GM18507 (cell line): ENCODE measurements around the gene SLC38A1.
A peak's percentile ranks its signal among the peaks of the same experiment; 100 is the strongest.

ENCODE experiments used
- DNase-seq: peaks from one replicate; pipeline ENCODE4 v3.0.0; 2011; ENCODE audit warnings: low read depth; ENCODE audit not compliant: insufficient read length; ENCODE audit errors: extremely low spot score
- FAIRE-seq: peaks from 2 replicates; lab custom pipeline; 2011; peaks lifted over from hg19 to GRCh38; lab: Jason Lieb, UNC

The SLC38A1 gene

DNA sequence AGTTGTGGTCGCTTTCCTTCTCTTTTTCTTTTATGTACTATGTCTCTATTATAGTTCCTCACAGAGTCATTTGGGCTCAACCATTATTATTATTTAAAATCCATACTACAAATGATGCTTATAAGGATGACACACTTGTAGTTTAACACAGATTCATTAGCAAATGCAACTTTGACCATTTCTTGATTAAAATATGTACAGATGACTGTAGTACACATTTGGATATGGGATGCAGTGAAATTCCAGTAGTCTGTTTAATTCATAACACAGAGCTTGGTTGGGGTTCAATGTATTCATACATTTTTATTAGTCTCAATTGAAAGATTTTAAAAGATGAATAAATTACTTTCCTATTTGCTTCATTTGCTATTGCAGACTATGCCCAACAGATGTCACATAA, 30.0 kb downstream of the SLC38A1 start:
- FAIRE-seq: no peak
- DNase-seq: no peak

DNA sequence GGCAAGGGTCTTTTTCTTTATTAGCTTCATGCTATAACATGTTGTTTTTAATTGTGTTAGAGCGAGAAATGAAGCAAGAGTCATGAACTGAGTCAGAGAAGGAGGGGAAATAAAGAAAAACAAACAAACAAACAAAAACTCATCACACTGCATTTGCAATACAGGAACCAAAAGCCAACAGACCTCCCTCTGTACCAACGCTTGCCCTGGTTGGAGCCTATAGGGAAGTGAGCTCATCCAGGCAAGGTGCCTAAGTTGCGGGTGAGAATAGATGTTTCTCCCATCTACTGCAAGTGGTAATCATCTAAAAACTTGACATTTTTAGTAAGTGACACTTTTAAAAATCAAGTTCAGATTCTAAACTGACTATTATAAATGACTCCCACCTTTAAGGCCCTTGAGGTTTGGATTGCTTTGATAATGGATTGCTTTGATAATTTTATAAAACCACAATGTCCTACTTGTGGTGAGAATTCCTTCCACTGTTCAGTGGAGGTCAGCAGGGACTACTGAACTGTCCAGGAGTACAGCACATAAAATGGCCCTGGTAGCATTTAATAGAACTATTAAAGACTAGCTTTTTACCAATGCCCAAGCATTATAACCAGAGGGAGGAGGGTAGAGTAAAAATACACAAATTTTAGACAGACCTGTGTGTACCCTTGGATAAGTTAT, 31.3 kb downstream of the SLC38A1 start:
- FAIRE-seq (no peak), DNase-seq (no peak)

DNA sequence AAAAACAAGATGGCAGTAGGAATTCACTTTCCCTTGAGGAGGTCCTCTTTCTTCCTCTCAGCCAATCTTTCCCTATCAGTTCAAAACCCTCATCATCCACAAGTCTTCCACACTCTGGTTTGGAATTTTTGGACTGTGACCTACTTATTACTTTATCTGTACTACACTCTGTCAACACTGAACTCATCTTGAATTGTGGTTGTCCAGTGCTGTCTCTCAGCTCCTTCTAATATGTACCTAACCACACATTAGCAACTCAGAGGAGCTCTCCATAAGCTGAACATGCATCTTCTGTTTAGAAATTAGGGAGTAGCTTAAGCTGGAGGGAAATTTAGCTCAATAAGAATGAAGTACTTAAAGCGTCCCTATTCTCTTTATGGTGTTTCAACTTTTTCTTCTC, 34.8 kb downstream of the SLC38A1 start:
- DNase-seq (no peak), FAIRE-seq (no peak)

DNA sequence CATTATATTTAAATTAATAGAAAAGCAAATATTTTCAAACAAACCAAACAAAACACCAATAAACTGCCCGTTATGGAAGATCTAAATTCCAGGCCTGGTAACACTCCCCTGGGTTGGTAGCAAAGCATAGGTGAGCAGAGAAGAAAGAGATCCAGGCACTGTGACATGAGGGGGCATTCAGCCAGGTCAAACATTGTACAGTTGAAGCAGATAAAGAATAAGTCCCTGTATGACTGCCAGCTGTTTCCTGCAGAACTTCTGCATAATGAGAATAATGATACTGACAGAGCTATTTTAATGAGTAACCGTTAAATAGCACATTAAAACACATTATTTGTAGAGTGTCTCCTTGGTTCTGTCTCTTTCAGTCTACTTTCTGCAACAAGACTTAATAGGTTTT, 35.4 kb downstream of the SLC38A1 start:
- DNase-seq (no peak), FAIRE-seq (no peak)

DNA sequence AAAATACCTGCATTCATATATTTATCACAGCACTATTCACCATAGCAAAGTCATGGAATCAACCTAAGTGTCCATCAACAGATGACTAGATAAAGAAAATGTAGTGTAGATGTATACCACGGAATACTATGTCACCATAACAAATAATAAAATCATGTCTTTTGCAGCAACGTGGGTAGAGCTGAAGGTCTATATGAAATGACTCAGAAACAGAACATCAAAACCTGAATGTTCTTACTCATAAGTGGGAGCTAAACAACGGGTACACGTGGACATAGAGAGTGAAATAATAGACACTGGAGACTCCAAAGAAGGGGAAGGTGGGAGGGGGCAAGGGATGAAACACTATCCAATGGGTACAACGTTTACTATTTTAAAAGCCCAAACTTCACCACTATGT, 37.9 kb downstream of the SLC38A1 start:
- FAIRE-seq: no peak
- no peak for DNase-seq

DNA sequence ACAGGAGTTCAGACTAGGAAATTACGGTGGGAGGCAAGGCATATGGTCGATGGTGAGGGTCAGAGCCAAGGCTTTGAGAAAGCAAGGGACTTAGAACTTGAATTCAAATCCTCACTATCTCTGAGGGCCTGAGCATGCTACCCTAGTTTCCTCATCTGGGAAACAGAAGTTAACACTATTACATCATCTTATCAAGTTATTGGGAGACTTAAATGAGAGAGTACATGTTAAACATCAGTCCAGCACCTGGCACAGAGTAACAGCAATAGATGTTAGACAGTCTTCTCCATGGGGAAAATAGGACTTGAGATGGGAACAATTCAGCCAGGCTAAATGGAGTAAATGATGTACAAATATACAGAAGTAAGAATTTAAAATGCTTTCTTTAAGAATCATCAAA, 38.5 kb downstream of the SLC38A1 start:
- no peak for FAIRE-seq
- DNase-seq: no peak

DNA sequence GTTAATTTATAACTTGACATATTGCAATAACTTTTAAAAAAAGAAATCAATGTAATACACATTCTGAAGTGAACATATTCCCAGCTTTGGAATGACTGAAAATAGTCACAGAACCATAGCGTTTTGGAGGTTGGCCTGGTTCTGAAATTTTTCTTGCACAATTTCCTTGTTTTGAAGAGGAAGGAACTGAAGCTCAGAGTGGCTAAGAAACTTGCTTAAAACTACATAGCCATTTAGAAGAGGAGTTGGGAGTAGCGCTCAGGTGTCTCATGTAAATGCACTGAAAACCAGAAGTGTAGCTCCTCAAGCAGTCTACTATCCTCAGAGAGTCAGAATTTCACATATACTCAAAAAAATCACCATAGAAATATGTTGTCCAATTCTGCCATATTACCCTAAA, 41.2 kb downstream of the SLC38A1 start:
- DNase-seq: no peak

DNA sequence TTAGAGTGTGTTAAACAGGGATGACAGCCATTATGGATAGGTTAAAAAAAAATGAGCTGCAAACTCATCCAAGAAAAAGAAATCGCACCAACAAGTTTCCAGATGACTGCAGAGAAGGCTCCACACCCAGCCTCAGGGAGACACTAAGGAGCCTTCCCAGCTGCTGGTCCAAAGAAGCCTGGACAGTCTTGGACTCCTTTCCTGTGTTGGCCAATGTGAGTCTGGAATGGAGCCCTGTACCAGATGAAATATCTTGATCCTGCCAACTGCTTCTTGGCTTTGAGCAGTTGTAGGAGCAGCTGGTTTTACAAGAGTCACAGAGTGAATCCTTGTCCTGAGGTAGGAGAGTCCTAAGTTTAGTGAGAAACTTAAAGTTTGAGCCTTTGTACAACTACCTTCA, 44.5 kb downstream of the SLC38A1 start:
- FAIRE-seq (no peak), DNase-seq (no peak)

More for the DNA sequence above, 41.2 kb downstream of the SLC38A1 start:
- peak; percentile 38 for FAIRE-seq

DNA sequence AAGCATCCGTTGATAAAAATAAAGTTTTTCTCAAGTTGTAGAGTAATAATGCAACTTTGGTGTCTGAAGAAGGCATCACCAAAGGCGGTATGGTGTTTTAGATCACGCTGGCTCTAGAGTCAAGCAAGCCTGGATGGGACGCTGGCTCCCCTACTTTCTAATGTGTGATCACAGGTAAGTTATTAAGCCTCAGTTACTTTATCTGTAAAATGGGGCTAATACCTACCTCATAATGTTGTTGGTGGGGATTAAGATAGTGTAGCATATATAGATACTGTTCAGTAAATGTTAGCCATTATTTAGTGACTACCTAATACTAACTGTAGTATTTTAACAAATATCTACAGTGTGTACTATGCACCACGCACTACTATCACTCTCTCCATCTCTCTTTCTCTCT, 45.8 kb downstream of the SLC38A1 start:
- FAIRE-seq (no peak), DNase-seq (no peak)

DNA sequence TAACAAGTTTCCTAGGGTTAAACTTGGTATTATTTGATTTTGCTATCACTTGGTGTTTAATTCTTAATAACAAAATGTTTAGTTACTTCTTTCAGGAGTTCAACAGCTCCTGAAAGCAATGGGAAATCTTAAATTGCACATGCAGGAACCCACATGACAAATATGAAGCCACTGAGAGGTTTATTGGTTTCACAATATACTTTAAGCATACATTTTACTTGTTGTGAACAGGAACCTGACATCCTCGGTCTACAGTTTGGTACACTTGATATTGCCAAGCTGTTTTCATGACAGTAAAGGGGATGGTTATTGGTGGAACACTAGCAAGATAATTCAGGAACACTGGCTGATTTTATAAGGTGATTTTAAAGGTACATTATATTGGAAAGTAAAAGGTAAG, 46.2 kb downstream of the SLC38A1 start:
- no peak for DNase-seq
- no peak for FAIRE-seq

DNA sequence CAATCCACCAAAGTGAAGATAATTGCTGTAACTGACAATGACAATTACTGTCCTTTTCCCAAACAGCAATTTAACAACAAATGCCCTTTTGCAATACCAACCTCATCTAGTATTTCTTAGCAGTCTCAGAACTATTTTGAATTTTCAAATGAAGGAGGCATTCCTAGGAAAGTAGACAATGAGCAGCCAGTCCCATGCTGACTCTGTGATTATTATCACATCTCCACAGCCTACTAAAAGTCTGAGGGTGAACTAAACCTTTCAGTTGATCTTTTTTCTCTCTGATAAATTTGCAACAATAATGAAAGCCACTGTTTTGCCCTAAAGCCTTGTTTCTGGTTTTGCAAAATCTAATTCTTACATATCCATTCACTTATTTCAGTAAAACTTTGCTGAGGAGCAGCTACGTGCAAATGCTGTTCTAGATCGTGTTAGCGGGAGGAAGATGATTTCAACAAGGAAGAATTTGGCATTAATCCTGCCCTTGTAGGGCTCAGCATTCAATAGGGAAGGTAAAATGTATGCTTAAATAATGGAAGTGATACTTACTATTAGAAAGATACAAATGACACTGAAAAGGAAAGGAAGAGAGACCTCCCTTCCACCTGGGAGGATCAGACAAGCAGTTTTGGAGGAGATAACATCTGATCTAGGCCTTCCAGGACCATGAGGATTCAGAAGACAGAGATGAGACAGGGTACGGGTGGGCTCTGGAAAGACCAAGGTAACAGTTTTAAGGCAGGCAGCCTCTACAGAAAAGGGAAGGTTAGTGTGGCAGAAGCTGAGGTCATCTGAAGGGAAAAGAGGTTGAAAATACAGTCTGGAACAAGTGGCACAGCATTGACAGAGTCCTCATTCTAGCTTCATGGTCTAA, 47.4 kb downstream of the SLC38A1 start:
- FAIRE-seq (peak; percentile 24), DNase-seq (no peak)

DNA sequence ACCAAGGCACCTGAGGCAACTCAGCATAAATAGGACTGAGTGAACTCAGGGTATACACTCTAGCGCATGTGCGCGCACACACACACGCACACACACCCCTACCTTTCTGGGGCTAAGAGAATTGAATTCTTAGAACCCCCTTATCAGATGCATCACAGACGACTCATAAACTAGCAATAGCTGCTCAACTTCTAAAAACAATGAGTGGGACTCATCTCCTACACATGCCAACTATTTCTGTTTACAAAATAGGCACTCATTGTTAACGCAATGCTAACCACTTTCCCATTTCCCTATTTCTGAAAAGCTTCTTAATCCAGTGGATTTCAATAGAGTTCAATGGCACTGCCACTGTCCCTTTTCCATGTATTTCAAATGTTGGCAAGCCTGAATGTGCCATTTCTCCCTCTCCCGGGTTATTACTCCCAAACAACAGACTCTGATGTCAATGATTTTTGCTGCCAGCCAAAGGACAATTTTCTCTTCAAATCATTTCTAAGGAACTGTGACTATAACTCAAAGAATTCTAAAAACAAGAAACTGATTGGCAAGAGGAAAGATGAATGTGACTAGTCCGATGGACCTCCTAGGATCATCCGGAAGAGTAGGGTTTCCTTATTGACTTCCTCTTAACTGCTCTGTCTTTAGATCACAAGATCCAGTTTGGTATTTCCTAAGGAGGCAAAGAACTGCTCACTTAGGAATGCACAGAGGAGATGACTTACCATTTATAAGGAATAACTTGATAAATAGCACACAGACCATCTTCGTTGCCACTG, 48.8 kb downstream of the SLC38A1 start:
- no peak for DNase-seq
- no peak for FAIRE-seq

DNA sequence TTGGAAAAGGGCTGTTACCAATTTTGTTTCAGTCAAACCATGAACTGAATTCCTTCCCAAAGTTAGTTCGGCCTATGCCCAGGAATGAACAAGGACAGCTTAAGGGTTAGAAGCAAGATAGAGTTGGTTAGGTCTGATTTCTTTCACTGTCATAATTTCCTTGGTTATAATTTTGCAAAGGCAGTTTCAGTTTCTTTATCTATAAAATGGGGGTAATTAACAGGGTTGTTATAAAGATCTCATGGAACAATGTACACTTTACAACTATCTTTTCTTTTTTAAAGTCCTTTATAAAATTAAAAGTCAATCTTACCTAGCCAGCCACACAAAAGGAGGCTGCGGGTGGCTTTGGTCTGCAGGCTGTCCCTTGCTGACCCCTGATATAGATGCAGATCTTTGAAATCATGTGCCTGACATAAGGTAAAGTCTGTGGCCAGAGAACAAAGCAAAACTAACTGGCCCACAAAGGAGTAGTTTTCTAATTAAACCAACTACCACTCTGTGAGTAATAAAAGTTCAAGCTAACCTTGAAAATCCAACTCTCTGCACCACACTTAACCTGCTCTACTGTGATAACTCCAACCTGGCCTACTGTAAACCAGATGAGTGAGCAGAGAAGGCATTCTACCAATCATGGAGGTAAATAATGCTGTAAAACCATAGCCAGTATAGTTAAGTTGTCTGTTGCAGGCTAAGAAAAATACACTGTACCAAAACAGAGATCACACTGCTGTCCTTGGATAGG, 49.5 kb downstream of the SLC38A1 start:
- FAIRE-seq (no peak), DNase-seq (no peak)

DNA sequence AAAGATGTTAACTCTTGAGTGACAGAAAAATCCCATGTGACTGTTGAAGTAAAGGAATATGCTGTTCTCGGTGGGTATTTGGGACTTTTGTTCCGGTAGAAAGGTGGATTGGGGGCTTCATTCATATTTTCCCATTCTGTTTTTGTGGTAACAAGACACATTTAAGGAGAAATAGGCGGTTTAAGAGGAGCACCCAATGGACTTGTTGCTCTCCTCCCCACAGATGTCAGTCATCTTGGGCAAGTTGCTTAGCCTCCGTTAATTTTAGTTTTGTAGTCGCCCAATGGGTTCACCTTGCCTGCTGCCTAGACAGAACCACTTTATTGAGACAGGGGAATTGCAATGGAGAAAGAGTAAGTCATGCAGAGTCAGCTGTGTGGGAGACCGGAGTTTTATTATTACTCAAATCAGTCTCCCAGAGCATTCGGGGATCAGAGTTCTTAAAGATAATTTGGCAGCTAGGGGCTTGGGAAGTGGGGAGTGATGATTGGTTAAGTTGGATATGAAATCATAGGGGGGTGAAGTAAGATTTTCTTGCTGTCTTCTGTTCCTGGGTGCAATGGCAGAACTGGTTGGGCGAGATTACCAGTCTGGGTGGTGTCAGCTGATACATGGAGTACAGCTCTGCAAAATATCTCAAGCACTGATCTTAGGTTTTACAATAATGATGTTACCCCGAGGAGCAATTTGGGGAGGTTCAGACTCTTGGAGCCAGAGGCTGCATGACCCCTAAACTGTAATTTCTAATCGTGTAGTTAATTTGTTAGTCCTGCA, 50.3 kb downstream of the SLC38A1 start:
- FAIRE-seq (no peak), DNase-seq (no peak)

DNA sequence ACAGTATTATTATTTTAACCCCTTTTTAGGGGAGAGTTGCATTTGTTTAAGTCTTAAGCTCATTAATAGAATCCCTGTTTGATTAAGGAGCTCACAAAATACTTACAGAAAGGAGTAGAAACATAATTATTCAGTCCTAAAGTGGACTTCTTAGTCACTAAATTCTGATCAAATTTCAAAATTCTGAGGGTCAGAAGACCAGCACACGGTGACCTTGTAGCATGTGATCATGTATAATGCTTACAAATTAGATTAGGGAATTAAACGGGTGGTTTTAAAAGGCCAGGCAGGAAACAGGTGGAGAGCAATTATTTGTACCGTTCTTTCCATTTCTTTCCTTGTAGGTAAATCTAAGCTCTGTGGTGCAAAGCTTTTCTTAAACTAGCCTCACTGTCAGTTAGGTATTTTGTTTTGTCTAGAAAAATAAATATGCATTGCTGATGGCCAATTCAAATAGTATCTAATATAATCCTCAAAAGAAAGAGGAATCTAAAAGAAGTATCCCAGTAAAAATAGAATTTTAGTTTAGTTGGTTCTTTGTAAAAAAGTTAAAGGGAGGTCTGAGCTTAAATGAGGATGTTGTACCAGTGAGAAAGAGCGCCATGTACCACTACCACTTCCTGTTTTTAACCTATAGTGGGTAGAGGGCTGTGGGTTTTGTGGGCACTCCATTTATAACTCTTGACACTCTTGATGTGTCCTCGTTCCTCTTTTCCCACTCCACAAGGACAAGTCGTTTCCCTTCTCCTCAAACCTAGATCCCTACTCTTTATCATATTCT, 51.1 kb downstream of the SLC38A1 start:
- peak; percentile 90 for FAIRE-seq

DNA sequence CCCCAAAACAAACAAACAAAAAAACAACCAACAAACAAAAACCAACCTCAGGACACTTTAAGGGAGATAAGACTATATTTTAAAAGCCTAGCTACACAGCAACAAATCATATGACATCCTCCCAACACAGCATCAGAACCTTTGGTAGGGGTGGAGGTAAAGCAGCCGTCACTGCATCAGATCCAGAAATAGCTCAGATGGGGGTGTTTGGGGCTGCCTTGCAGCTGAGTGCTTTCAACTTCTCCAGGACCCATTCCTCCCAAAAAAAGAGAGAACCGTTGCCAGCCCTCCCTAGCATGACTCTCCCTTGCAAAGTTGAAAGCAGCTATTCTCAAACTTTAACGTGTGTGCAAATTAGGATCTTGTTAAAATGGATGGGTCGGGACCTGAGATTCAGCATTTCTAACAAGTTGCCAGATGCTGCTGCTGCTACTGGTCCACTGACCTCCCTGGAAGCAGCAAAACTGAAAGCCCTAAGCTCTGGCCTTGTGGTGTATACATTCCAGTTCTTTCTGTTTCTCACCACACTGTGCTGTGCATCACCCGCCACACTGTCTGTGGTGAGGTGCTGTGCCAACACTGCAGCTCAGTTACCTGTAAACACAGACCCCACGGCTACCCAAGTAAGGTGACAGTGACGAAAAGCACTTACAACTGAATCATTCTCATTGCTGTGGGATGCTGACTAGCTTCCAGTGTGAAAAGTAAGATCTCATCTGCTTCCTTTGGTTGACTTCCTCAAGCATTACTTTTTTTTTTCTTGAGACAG, 54.0 kb downstream of the SLC38A1 start:
- DNase-seq: no peak
- peak; percentile 81 for FAIRE-seq

More for the DNA sequence above, 51.1 kb downstream of the SLC38A1 start:
- peak; percentile 48 for DNase-seq
